AG04450 (cell line): ENCODE measurements around the gene ARHGAP26. TPM values are rescaled to one million over a fixed set of nuclear protein-coding genes. Genes with fewer than 3 reads are reported as not detected.
A peak's percentile ranks its signal among the peaks of the same experiment; 100 is the strongest.

ENCODE experiments used
- CTCF ChIA-PET: fragments of 300-600, 350-600 bp; formaldehyde crosslinking; extraction: SDS; loops from one replicate; lab custom pipeline; 2022; ENCODE audit warnings: antibody characterized with exemption, inconsistent platforms; lab: Charles Lee
- POLR2A ChIA-PET: fragments of 350-600 bp; formaldehyde crosslinking; extraction: SDS; loops from one replicate; lab custom pipeline; 2021; ENCODE audit warnings: antibody characterized with exemption, inconsistent platforms; lab: Yijun Ruan, JAX
- DNase-seq: peaks from one replicate; pipeline ENCODE4 v3.0.0-alpha.2; 2011; ENCODE audit warnings: low read depth, low spot score
- H3K27ac ChIP-seq: one replicate; pipeline ENCODE4 v1.5.1; 2012; ENCODE audit warnings: low read depth, low read length, control low read depth
- H3K27me3 ChIP-seq: one replicate; pipeline ENCODE4 v1.6.0; 2012; ENCODE audit warnings: low read length; ENCODE audit not compliant: control insufficient read depth, insufficient read depth
- H3K4me3 ChIP-seq: 2 replicates; pipeline ENCODE4 v1.5.1; 2011; ENCODE audit warnings: mild to moderate bottlenecking, low read depth, low read length, control low read depth
- H3K9me3 ChIP-seq: 2 replicates; pipeline ENCODE4 v1.5.1; 2012; ENCODE audit warnings: low read length; ENCODE audit not compliant: control insufficient read depth, insufficient read depth
- CTCF ChIP-seq: IDR thresholded peaks from 2 replicates; pipeline ENCODE4 v1.5.1; 2011; ENCODE audit warnings: low read depth, low read length, control low read depth, inconsistent platforms
- polyA minus RNA-seq: library from RNA; depleted of rRNA, polyadenylated mRNA; stranded (reverse); fragments of >200 nt; gene quantifications from 2 replicates; pipeline ENCODE4 v1.2.3, GENCODE V29; 2011; rRNA and poly(A)+ RNA removed
- polyA plus RNA-seq: library from polyadenylated mRNA; depleted of rRNA; stranded (reverse); fragments of >200 nt; gene quantifications from 2 replicates; pipeline ENCODE4 v1.2.3, GENCODE V29; 2011; rRNA removed

ARHGAP26 gene
- 0.56 and 0.77 TPM in 2 replicates for polyA plus RNA-seq
- 1.5 and 1.8 TPM in 2 replicates for polyA minus RNA-seq

GRCh38 chr5:142769793-142770649 is at the start of gene ARHGAP26:
Gene ARHGAP26 (plus strand): TSS chr5:142770377. CDS start chr5:142770762, 385 bp downstream.
- no peak within 1 kb of the TSS for H3K27ac ChIP-seq
- peak; percentile 34 for TF ChIP-seq CTCF
- peaks cover 38% of the 10 kb centered on the region for H3K27me3 ChIP-seq
- no peaks in the 10 kb centered on the region; the same call in 1 of the 2 replicates for H3K9me3 ChIP-seq
- POLR2A ChIA-PET: interaction anchor here (0.9 to 1.0 kb wide), 2 partner anchors 9 to 111 kb away, joined by 3 read pairs; no protein-coding TSS in a partner anchor
- CTCF ChIA-PET: interaction anchor here (0.9 to 3.6 kb wide), 16 partner anchors 9 to 110 kb away, joined by 3 to 19 read pairs (median 4); no protein-coding TSS in a partner anchor
- H3K4me3 ChIP-seq: peak within 1 kb of the TSS; percentile 92
- DNase-seq: peak; percentile 77

- Histone ChIP-seq H3K27me3 (no peaks in the 10 kb centered on the region), H3K4me3 (no peak overlapping the region), H3K9me3 (no peaks in the 10 kb centered on the region), H3K27ac (no peak overlapping the region)
- ChIA-PET CTCF (interaction anchor here (1.0 to 14.4 kb wide), 3 partner anchors 7 to 166 kb away, joined by 3 to 1004 read pairs (median 68); no protein-coding TSS in a partner anchor), POLR2A (no interaction called here)
- DNase-seq: no peak
- TF ChIP-seq CTCF: no peak
These were observed 49.4 kb upstream of the ARHGAP26 start for GRCh38 chr5:142720641-142721271.

- DNase-seq: no peak
- H3K4me3 ChIP-seq: no peak overlapping the region
- ChIA-PET CTCF (interaction anchor here (1.1 to 14.4 kb wide), 3 partner anchors 9 to 164 kb away, joined by 4 to 1004 read pairs (median 68); no protein-coding TSS in a partner anchor), POLR2A (no interaction called here)
- no peaks in the 10 kb centered on the region for H3K9me3 ChIP-seq
- H3K27me3 ChIP-seq: no peaks in the 10 kb centered on the region
- TF ChIP-seq CTCF: no peak
- no peak overlapping the region for H3K27ac ChIP-seq
These were observed 48.0 kb upstream of the ARHGAP26 start for GRCh38 chr5:142722146-142722545.

- TF ChIP-seq CTCF: no peak
- no peaks in the 10 kb centered on the region for H3K27me3 ChIP-seq
- no peaks in the 10 kb centered on the region for H3K9me3 ChIP-seq
- no peak overlapping the region for H3K4me3 ChIP-seq
- ChIA-PET POLR2A (no interaction called here), CTCF (interaction anchor here (5.1 to 14.4 kb wide), 2 partner anchors 10 to 163 kb away, joined by 68 to 1004 read pairs; no protein-coding TSS in a partner anchor)
- DNase-seq: no peak
- no peak overlapping the region for H3K27ac ChIP-seq
These were observed 47.3 kb upstream of the ARHGAP26 start for GRCh38 chr5:142722896-142723295.
